ENCODE results near the gene DNAJC22.

DNAJC22 gene

GRCh38 chr12:49325606-49326005, 21.1 kb upstream of the DNAJC22 start:
- DNase-seq (ENCODE audit: low read depth) = no peak
- no peak overlapping the region for H3K4me3 ChIP-seq (ENCODE audit: low read length)
- TF ChIP-seq, protein P1, sequence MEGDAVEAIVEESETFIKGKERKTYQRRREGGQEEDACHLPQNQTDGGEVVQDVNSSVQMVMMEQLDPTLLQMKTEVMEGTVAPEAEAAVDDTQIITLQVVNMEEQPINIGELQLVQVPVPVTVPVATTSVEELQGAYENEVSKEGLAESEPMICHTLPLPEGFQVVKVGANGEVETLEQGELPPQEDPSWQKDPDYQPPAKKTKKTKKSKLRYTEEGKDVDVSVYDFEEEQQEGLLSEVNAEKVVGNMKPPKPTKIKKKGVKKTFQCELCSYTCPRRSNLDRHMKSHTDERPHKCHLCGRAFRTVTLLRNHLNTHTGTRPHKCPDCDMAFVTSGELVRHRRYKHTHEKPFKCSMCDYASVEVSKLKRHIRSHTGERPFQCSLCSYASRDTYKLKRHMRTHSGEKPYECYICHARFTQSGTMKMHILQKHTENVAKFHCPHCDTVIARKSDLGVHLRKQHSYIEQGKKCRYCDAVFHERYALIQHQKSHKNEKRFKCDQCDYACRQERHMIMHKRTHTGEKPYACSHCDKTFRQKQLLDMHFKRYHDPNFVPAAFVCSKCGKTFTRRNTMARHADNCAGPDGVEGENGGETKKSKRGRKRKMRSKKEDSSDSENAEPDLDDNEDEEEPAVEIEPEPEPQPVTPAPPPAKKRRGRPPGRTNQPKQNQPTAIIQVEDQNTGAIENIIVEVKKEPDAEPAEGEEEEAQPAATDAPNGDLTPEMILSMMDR (IDR thresholded peaks at IDR 0.05; ENCODE audit: insufficient read depth, low read depth, low read length, missing control alignments) = no peak

DNA sequence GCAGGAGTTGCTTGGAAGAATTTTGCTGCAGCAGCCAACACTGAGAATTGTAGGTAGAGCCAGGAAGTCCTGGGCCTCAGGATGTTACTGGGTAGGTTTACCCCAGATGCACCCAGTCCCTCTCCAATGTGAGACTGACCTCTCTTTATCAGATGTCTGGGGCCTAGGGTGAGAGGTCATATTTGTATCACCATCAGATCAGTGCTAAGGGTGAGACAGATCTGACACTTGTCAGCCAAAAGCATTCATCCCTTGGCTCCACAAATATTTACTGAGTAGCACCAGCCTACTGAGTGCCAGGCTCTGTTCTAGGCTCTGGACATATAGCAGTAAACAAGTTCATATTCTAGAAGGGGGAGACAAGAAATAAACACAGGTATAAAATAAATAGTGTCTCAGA, 19.3 kb upstream of the DNAJC22 start:
- no peak overlapping the region for H3K4me3 ChIP-seq (ENCODE audit: low read length)
- DNase-seq (ENCODE audit: low read depth) = no peak
- TF ChIP-seq, protein P1 (IDR thresholded peaks at IDR 0.05; ENCODE audit: insufficient read depth, low read depth, low read length, missing control alignments) = no peak

DNA sequence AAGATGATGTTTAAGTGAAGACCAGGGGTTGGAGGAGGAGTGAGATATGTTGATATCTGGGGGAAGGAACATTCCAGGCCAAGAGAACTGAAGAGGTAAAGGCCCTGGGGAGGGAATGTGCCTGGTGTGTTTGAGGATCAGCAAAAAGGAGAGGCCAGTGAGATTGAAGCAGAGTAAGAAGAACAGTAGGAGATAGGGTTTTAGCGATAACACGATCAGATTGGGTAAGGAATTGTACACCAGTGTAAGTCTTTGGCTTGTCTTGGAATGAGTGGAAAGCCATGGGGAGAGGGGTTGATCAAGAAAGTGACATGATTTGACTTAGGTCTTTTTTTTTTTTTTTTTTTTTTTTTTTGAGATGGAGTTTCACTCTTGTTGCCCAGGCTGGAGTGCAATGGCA, 18.8 kb upstream of the DNAJC22 start:
- no peak overlapping the region for H3K4me3 ChIP-seq (ENCODE audit: low read length)
- TF ChIP-seq, protein P1 (IDR thresholded peaks at IDR 0.05; ENCODE audit: insufficient read depth, low read depth, low read length, missing control alignments) = no peak
- no peak for DNase-seq (ENCODE audit: low read depth)

- TF ChIP-seq, protein P1 (IDR thresholded peaks at IDR 0.05; ENCODE audit: insufficient read depth, low read depth, low read length, missing control alignments) = no peak
- no peak for DNase-seq (ENCODE audit: low read depth)
- H3K4me3 ChIP-seq (ENCODE audit: low read length) = no peak overlapping the region
Measured at GRCh38 chr12:49328816-49329215, 17.9 kb upstream of the DNAJC22 start.

DNA sequence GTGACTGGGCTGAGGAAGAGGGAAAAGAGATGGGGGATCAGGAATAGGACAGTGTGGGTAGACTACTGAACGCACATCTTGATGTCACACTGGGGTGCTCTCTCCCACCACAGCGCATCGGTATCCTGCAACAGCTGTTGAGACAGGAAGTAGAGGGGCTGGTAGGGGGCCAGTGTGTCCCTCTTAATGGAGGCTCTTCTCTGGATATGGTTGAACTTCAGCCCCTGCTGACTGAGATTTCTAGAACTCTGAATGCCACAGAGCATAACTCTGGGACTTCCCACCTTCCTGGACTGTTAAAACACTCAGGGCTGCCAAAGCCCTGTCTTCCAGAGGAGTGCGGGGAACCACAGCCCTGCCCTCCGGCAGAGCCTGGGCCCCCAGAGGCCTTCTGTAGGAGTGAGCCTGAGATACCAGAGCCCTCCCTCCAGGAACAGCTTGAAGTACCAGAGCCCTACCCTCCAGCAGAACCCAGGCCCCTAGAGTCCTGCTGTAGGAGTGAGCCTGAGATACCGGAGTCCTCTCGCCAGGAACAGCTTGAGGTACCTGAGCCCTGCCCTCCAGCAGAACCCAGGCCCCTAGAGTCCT, 16.6 kb upstream of the DNAJC22 start:
- TF ChIP-seq, protein P1 (IDR thresholded peaks at IDR 0.05; ENCODE audit: insufficient read depth, low read depth, low read length, missing control alignments) = no peak
- H3K4me3 ChIP-seq (ENCODE audit: low read length) = no peak overlapping the region
- DNase-seq (ENCODE audit: low read depth) = no peak

DNA sequence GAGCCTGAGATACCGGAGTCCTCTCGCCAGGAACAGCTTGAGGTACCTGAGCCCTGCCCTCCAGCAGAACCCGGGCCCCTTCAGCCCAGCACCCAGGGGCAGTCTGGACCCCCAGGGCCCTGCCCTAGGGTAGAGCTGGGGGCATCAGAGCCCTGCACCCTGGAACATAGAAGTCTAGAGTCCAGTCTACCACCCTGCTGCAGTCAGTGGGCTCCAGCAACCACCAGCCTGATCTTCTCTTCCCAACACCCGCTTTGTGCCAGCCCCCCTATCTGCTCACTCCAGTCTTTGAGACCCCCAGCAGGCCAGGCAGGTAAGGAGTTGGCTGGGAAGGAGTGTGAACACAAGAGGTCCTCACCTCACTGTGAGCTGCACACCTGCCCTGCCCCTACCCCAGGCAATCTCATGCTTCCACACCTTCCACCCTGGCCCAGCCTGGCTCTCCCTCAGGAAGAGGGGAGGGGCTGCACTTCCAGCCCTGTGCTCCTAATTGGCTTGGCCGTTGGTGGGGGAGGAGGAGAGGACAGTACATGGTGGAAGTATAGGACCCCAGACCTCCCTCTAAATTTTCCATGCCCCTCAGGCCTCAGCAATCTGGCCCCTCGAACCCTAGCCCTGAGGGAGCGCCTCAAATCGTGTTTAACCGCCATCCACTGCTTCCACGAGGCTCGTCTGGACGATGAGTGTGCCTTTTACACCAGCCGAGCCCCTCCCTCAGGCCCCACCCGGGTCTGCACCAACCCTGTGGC, 15.9 kb upstream of the DNAJC22 start:
- TF ChIP-seq, protein P1 (IDR thresholded peaks at IDR 0.05; ENCODE audit: insufficient read depth, low read depth, low read length, missing control alignments) = no peak
- DNase-seq (ENCODE audit: low read depth) = no peak
- H3K4me3 ChIP-seq (ENCODE audit: low read length) = no peak overlapping the region
